ENCODE data around the gene DNAH11. TPM values are rescaled to one million over a fixed set of nuclear protein-coding genes. Genes with fewer than 3 reads are reported as not detected.

The DNAH11 gene
- total RNA-seq, 1 experiment from 2014 or later = 0.15 TPM

GRCh38 chr7:21916629-21917028 lies 373.8 kb downstream of the DNAH11 start:
- no peak for ATAC-seq
- Histone ChIP-seq H3K9me3 (ENCODE audit: control insufficient read depth, insufficient read depth, low read depth, low read length) (no peaks in the 10 kb centered on the region), H3K4me3 (ENCODE audit: low read depth in 2 of 2, low read length in 2 of 2) (no peak overlapping the region), H3K27ac (ENCODE audit: low read length) (no peak overlapping the region), H3K36me3 (ENCODE audit: control insufficient read depth, insufficient read depth, low read length) (no peaks in the 10 kb centered on the region), H3K4me1 (ENCODE audit: control insufficient read depth, insufficient read depth, low read length) (no peaks in the 10 kb centered on the region), H3K27me3 (ENCODE audit: control insufficient read depth, insufficient read depth, low read length) (no peaks in the 10 kb centered on the region)
- no TSS peak for BruUV-seq (replicated peaks)
- in situ Hi-C loops (cut with HindIII; ENCODE audit: low pct_unique_long_range_greater_than_20kb, low sequenced_read_pairs) (no loop called here), intact Hi-C loops (cut with micrococcal nuclease; ENCODE audit: unreplicated experiment) (no loop called here)
- DNase-seq (ENCODE audit: low read depth, low spot score) = no peak
- ChIA-PET POLR2A (no interaction called here), CTCF (no interaction called here)
- TF ChIP-seq POLR2AphosphoS5 (IDR thresholded peaks at IDR 0.05; ENCODE audit: low read depth, low read length) (no peak), SIN3A (IDR thresholded peaks at IDR 0.05; ENCODE audit: borderline replicate concordance, insufficient read depth, low read depth, low read length) (no peak), CTCF (IDR thresholded peaks at IDR 0.05) (no peak), TCF7L2 (IDR thresholded peaks at IDR 0.05; ENCODE audit: low read depth, low read length) (no peak)
- TF ChIP-seq, protein P1, sequence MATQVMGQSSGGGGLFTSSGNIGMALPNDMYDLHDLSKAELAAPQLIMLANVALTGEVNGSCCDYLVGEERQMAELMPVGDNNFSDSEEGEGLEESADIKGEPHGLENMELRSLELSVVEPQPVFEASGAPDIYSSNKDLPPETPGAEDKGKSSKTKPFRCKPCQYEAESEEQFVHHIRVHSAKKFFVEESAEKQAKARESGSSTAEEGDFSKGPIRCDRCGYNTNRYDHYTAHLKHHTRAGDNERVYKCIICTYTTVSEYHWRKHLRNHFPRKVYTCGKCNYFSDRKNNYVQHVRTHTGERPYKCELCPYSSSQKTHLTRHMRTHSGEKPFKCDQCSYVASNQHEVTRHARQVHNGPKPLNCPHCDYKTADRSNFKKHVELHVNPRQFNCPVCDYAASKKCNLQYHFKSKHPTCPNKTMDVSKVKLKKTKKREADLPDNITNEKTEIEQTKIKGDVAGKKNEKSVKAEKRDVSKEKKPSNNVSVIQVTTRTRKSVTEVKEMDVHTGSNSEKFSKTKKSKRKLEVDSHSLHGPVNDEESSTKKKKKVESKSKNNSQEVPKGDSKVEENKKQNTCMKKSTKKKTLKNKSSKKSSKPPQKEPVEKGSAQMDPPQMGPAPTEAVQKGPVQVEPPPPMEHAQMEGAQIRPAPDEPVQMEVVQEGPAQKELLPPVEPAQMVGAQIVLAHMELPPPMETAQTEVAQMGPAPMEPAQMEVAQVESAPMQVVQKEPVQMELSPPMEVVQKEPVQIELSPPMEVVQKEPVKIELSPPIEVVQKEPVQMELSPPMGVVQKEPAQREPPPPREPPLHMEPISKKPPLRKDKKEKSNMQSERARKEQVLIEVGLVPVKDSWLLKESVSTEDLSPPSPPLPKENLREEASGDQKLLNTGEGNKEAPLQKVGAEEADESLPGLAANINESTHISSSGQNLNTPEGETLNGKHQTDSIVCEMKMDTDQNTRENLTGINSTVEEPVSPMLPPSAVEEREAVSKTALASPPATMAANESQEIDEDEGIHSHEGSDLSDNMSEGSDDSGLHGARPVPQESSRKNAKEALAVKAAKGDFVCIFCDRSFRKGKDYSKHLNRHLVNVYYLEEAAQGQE (IDR thresholded peaks at IDR 0.05; ENCODE audit: insufficient read depth in 1 of 2, low read depth in 2 of 2, low read length in 1 of 2) = no peak

GRCh38 chr7:21918216-21918615 lies 375.4 kb downstream of the DNAH11 start:
- TF ChIP-seq POLR2AphosphoS5 (IDR thresholded peaks at IDR 0.05; ENCODE audit: low read depth, low read length) = no peak
- TF ChIP-seq SIN3A (IDR thresholded peaks at IDR 0.05; ENCODE audit: borderline replicate concordance, insufficient read depth, low read depth, low read length) = no peak
- TF ChIP-seq, protein P1 (IDR thresholded peaks at IDR 0.05; ENCODE audit: insufficient read depth in 1 of 2, low read depth in 2 of 2, low read length in 1 of 2) = no peak
- TF ChIP-seq CTCF (IDR thresholded peaks at IDR 0.05) = no peak
- TF ChIP-seq TCF7L2 (IDR thresholded peaks at IDR 0.05; ENCODE audit: low read depth, low read length) = no peak
- no peaks in the 10 kb centered on the region for H3K36me3 ChIP-seq (ENCODE audit: control insufficient read depth, insufficient read depth, low read length)
- H3K27ac ChIP-seq (ENCODE audit: low read length) = no peak overlapping the region
- no peak for DNase-seq (ENCODE audit: low read depth, low spot score)
- in situ Hi-C loops (cut with HindIII; ENCODE audit: low pct_unique_long_range_greater_than_20kb, low sequenced_read_pairs) (no loop called here), intact Hi-C loops (cut with micrococcal nuclease; ENCODE audit: unreplicated experiment) (no loop called here)
- BruUV-seq (replicated peaks) = no TSS peak
- no peaks in the 10 kb centered on the region for H3K9me3 ChIP-seq (ENCODE audit: control insufficient read depth, insufficient read depth, low read depth, low read length)
- H3K4me1 ChIP-seq (ENCODE audit: control insufficient read depth, insufficient read depth, low read length) = no peaks in the 10 kb centered on the region
- ChIA-PET POLR2A (no interaction called here), CTCF (no interaction called here)
- ATAC-seq = no peak
- H3K4me3 ChIP-seq (ENCODE audit: low read depth in 2 of 2, low read length in 2 of 2) = no peak overlapping the region
- no peaks in the 10 kb centered on the region for H3K27me3 ChIP-seq (ENCODE audit: control insufficient read depth, insufficient read depth, low read length)

Data from Panc1 (cell line).